ENCODE data around the gene P2RY6. TPM values are rescaled to one million over a fixed set of nuclear protein-coding genes. Genes with fewer than 3 reads are reported as not detected.

The P2RY6 gene
- total RNA-seq, 3 donors from 2014 or later: 1.9 to 4.3 (median 2.8) TPM

GRCh38 chr11:73233211-73233610, 38.9 kb upstream of the P2RY6 start:
- no peaks in the 10 kb centered on the region for H3K4me1 ChIP-seq (ENCODE audit: low read depth)

GRCh38 chr11:73233692-73234470, 38.3 kb upstream of the P2RY6 start:
- ATAC-seq (no peak), DNase-seq (peak in 1 of 3 donors; percentile 14)
- TF ChIP-seq CTCF (IDR thresholded peaks at IDR 0.05): no peak
- Histone ChIP-seq H3K4me3 (no peak overlapping the region), H3K36me3 (ENCODE audit: low read depth) (no peaks in the 10 kb centered on the region), H3K4me1 (ENCODE audit: low read depth) (no peaks in the 10 kb centered on the region), H3K9me3 (no peaks in the 10 kb centered on the region)
- intact Hi-C loops (cut with DNase I, micrococcal nuclease): no loop called here

More at GRCh38 chr11:73233211-73233610, 38.9 kb upstream of the P2RY6 start:
- Histone ChIP-seq H3K4me3 (no peak overlapping the region), H3K36me3 (ENCODE audit: low read depth) (no peaks in the 10 kb centered on the region), H3K9me3 (no peaks in the 10 kb centered on the region)
- no peak for TF ChIP-seq CTCF (IDR thresholded peaks at IDR 0.05)
- DNase-seq (peak in 1 of 3 donors; percentile 2), ATAC-seq (no peak)
- intact Hi-C loops (cut with DNase I, micrococcal nuclease): no loop called here

- DNase-seq (peak in 2 of 3 donors; percentile 24 to 35), ATAC-seq (no peak)
- Histone ChIP-seq H3K4me1 (ENCODE audit: low read depth) (no peaks in the 10 kb centered on the region), H3K36me3 (ENCODE audit: low read depth) (no peaks in the 10 kb centered on the region), H3K9me3 (no peaks in the 10 kb centered on the region), H3K4me3 (no peak overlapping the region)
- TF ChIP-seq CTCF (IDR thresholded peaks at IDR 0.05): no peak
- intact Hi-C loops (cut with DNase I, micrococcal nuclease): no loop called here
Measured at GRCh38 chr11:73234471-73235181, 37.5 kb upstream of the P2RY6 start.

GRCh38 chr11:73235236-73235786, 36.8 kb upstream of the P2RY6 start:
- Histone ChIP-seq H3K36me3 (ENCODE audit: low read depth) (no peaks in the 10 kb centered on the region), H3K4me1 (ENCODE audit: low read depth) (no peaks in the 10 kb centered on the region), H3K4me3 (no peak overlapping the region), H3K9me3 (no peaks in the 10 kb centered on the region)
- DNase-seq: peak in 1 of 3 donors; percentile 11
- TF ChIP-seq CTCF (IDR thresholded peaks at IDR 0.05): no peak
- ATAC-seq: no peak
- intact Hi-C loops (cut with DNase I, micrococcal nuclease): no loop called here

GRCh38 chr11:73236205-73236765, 35.9 kb upstream of the P2RY6 start:
- intact Hi-C loops (cut with DNase I, micrococcal nuclease): no loop called here
- TF ChIP-seq CTCF (IDR thresholded peaks at IDR 0.05): no peak
- ATAC-seq (no peak), DNase-seq (peak in 2 of 3 donors; percentile 6 to 11)
- Histone ChIP-seq H3K4me3 (no peak overlapping the region), H3K4me1 (ENCODE audit: low read depth) (no peaks in the 10 kb centered on the region), H3K36me3 (ENCODE audit: low read depth) (no peaks in the 10 kb centered on the region), H3K9me3 (no peaks in the 10 kb centered on the region)

All from mucosa of descending colon (tissue), 3 donors.